HG03066 (cell line): Measurements from ENCODE around the gene ZIM2.
"Not testable (repeated sequence)": the region's sequence is repeated elsewhere in the genome, so short reads cannot be mapped to it uniquely, and the experiment has no call there.

Experiments
- ATAC-seq: cut with Tn5 transposase; IDR thresholded peaks from one replicate; pipeline ENCODE4 v1.9.1; 2021; ENCODE audit warnings: low read depth; ENCODE audit not compliant: unreplicated experiment

Gene ZIM2

GRCh38 chr19:56840451-56841192, at the start of gene ZIM2, which contains the start of gene PEG3:
Gene ZIM2, minus strand, starts transcription at chr19:56840726. Its CDS starts 16,449 bp downstream, at chr19:56824277.
Gene PEG3, minus strand, starts transcription at chr19:56840726. Its CDS starts 16,071 bp downstream, at chr19:56824655.
- no peak for ATAC-seq

DNA sequence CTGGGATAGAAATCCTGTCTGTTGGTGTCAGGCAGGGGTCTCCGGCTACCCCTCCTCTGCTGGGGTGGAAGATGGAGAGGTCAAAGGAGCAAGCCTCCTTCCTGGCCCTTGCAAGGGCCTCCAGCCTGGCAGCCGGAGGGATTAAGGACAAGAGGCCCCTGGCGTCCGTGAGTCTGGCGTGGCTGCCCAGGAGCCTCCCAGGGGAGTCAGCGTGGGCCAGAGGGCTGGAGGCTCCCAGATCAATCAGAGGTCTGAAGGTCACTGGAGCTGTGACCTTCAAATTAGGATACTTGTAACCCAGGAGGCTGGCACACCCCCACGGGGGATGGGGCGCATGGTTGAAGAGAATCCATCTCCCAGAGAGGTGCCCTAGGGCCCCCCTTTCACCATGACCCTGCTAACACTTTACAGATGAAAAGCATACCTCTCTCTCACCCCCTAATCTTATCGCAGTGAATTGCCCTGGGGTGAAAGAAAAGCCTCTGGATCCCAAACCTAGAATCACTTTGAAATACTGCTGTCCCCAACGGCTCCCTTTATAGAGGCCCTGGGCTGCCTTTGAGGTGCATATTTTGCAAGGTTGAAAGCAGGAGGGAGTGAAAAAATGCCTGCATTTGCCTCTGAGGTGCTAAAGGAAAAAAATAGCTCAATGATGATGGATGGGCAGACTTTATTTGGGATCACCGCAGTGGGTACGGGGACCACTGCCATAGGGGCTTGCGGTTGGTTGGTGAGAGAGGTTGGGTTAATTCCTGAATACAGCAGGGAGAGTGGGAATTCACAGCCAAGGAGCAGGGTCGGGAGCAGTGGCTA, 44.9 kb upstream of the ZIM2 start:
- no peak for ATAC-seq

DNA sequence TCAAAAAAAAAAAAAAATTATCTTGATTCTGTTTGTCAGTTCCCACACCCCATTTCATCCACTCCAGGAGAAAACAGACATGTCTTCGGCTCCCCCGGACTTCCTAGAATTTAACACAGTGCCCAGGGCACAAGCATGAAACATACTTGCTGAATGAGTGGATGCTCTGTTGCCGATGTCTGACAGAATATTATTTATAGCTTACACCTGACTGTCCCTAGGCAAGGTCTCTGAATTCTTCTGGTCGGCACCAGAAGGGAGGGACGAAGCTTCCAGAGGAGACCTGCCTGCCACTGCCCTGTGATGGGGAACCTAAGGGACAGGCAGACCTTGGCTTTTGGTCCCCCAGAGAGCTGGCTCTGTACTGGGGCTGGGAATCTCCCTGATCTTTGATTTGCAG, 43.9 kb upstream of the ZIM2 start:
- no peak for ATAC-seq

GRCh38 chr19:56880592-56881190, 40.2 kb upstream of the ZIM2 start:
- no peak for ATAC-seq

GRCh38 chr19:56877069-56877715, 36.7 kb upstream of the ZIM2 start:
- ATAC-seq, result no peak

- ATAC-seq, result no peak
Measured at GRCh38 chr19:56875717-56876116, 35.2 kb upstream of the ZIM2 start.

GRCh38 chr19:56874530-56874929, 34.0 kb upstream of the ZIM2 start:
- ATAC-seq, result no peak

DNA sequence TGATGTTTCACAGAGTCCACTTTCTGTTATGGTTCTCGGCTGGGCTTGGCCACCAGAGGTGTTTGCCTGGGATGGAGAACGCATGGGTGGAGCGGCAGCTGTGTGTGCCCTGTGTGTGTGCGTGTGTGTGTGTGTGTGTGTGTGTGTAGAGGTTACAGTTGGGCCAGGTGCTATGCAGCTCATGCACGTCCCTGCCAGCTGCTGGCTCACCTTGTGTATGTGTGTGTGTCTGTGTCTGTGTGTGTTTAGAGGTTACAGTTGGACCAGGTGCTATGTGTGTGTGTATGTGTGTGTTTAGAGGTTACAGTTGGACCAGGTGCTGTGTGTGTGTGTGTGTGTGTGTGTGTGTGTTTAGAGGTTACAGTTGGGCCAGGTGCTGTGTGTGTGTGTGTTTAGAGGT, 33.0 kb upstream of the ZIM2 start:
- no peak for ATAC-seq

DNA sequence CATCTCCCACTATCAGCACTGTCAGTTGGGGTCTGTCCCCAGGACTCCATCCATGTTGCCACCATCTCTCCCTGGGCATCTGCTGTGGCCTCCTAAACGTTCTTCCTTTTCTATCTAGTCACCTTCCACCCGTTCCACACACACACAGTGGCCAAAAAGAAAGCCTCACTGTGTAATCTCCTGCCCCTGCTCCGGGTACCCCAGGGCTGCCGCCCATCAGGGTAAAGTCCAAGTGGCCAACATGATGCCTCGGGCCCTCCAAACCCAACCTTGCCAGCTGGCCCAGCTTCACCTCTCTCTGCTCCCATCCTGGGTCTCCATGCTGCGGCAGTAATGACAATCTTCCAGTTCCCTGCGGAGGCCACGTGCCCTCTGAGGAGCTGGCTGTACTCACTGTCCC, 29.4 kb upstream of the ZIM2 start:
- no peak for ATAC-seq

DNA sequence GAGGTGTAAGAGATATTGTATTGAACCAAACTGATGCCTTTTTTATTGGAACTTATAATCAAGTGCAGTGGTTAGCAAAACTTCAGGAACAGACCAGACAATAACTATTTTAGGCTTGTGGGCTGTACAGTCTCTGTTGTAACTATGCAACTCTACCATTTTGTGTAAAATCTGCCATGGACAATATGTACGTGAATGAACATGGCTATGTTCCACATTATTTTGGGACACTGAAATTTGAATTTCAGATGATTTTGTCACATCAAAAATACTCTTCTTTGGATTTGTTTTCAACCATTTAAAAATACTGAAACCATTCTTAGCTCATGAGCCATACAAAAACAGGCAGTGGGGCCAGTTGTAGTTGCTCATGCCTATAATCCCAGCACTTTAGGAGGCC, 27.9 kb upstream of the ZIM2 start:
- ATAC-seq, result no peak

GRCh38 chr19:56866538-56866937, 26.0 kb upstream of the ZIM2 start:
- no peak for ATAC-seq

GRCh38 chr19:56864443-56865125, 24.1 kb upstream of the ZIM2 start:
- ATAC-seq, result no peak

DNA sequence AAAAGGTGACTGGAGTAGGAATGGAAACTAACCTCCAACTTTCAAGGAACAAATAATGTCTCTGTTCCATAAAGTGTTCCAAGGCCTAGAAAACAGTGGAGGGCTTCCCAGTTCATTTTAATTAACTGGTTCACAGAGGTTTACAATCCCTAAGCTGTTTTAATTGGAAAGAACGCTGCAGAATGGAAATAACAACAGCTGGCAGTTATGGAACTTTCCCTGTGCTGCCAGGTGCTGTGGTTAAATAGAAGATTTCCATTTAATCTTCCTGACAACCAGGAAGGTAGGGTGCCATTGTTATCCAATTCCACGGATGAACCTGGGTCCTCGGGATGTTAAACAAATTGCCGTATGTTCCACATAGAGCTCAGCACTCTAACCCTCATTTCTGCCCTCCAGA, 22.2 kb upstream of the ZIM2 start:
- ATAC-seq, result no peak

DNA sequence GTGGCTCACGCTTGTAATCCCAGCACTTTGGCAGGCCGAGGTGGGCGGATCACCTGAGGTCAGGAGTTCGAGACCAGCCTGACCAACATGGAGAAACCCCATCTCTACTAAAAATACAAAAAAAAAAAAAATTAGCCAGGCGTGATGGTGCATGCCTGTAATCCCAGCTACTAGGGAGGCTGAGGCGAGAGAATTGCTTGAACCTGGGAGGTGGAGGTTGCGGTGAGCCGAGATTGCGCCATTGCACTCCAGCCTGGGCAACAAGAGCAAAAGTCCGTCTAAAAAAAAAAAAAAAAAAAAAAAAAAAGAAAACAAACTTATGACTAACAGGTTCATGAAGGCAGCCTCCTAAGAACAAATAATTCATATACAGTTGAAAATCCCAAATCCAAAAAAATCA, 19.9 kb upstream of the ZIM2 start:
- not testable (repeated sequence) for ATAC-seq

- ATAC-seq, result no peak
Measured at GRCh38 chr19:56858026-56858425, 17.5 kb upstream of the ZIM2 start.

DNA sequence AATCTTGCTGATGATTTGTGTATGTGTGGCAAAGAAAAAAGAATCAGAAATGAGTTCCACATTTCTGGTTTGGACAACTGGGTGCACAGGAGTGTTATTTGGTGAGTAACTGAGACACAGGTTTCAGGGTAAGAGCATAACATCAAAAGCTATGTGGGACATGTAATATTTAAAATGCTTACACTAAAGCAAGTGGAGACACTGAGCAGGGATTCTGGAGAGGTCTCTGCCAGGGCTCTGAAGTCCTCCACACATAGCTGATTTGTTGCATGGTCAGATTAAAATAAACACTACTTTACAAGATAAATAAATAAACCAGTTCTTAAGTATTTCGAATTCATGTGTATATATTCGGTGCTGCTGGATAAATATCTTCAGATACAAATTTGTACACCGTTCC, 16.3 kb upstream of the ZIM2 start:
- no peak for ATAC-seq

DNA sequence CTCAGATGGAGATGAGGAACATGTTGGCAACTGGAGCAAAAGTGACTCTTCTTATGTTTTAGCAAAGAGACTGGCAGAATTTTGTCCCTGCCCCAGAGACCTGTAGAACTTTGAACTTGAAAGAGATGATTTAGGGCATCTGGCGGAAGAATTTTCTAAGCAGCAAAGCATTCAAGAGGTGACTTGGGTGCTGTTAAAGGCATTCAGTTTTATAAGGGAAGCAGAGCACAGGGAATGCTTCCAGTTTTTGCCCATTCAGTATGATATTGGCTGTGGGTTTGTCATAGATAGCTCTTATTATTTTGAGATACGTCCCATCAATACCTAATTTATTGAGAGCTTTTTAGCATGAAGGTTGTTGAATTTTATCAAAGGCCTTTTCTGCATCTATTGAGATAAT, 11.8 kb upstream of the ZIM2 start:
- ATAC-seq, result not testable (repeated sequence)

DNA sequence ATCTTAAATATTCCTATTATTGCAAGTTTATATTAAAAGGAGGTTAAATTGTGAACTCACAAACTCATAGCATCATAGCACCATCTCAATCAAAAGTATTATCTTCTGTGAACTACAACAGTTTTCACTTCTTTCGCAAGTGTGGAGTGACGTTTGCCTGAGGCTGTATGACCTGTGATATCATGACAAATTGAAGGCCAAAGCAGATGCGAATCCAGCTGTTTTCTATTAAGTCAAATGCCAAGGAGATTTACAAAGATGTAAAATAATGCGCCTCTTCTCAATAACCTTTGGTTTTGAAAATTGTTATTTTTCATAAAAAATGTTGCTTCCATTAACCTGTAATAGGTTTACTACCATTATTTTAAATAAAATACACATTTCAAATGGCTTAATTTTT, 7.6 kb upstream of the ZIM2 start:
- ATAC-seq, result no peak

DNA sequence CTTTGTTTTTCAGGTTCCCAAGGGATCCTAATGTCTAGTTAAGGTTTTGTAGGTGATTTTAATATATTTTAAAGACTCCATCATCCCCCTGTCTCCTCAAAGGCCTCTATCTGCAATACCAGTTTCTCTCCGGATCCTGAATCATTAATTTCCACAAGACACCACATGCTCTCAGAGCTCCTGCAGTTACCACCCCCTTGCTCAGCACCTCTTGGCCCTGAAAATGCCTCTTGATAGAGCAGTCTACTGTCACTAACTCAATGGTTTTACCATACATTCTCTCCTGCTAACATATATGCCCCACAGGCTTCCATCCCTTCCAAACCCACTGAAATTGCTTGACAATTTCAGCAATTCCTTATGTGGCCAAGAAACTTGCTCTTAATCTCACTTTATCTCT, 1.9 kb upstream of the ZIM2 start:
- ATAC-seq, result no peak

GRCh38 chr19:56841193-56841543, 642 bp upstream of the ZIM2 start:
- ATAC-seq, result no peak
